PFSK-1 (cell line): ENCODE results near the gene CPVL.

Experiments used
- FOXP2 ChIP-seq: optimal IDR thresholded peaks from 2 replicates; pipeline ENCODE3; 2011; ENCODE audit warnings: borderline replicate concordance, control low read depth, inconsistent platforms; ENCODE audit not compliant: insufficient read depth; ENCODE audit errors: extremely low read length, extremely low read depth
- POLR2AphosphoS5 ChIP-seq: IDR thresholded peaks from 2 replicates; pipeline ENCODE4 v1.6.1; 2012; ENCODE audit warnings: low read depth, mild to moderate bottlenecking, control low read depth, low read length, moderate library complexity
- REST ChIP-seq, 2 experiments: IDR thresholded peaks; 2 replicates each; pipeline versions ENCODE4 v1.6.1 to v1.8.0; 2011 to 2012; ENCODE audit warnings: low read depth in 2 of 2, low read length in 2 of 2, control low read depth in 1 of 2, inconsistent platforms in 1 of 2, mild to moderate bottlenecking in 1 of 2, moderate library complexity in 1 of 2; ENCODE audit not compliant: insufficient read depth in 1 of 2
- SIN3A ChIP-seq: IDR thresholded peaks from 2 replicates; pipeline ENCODE4 v1.6.1; 2012; ENCODE audit warnings: mild to moderate bottlenecking, low read length, moderate library complexity, borderline replicate concordance; ENCODE audit not compliant: insufficient read depth
- TAF1 ChIP-seq: IDR thresholded peaks from 2 replicates; pipeline ENCODE4 v1.6.1; 2012; ENCODE audit warnings: low read length, control low read depth, borderline replicate concordance; ENCODE audit not compliant: insufficient read depth

The CPVL gene

GRCh38 chr7:29087840-29088170 is 58.5 kb downstream of the CPVL start:
- TF ChIP-seq TAF1: no peak
- TF ChIP-seq FOXP2: no peak

- TF ChIP-seq TAF1 (no peak), SIN3A (no peak), REST (IDR thresholded peaks at IDR 0.05; ENCODE audit: insufficient read depth in 1 of 2, low read depth in 2 of 2, low read length in 2 of 2) (no peak), FOXP2 (no peak), POLR2AphosphoS5 (no peak)
Observed at GRCh38 chr7:29086545-29086944, 59.8 kb downstream of the CPVL start.

- TF ChIP-seq REST (IDR thresholded peaks at IDR 0.05; ENCODE audit: insufficient read depth in 1 of 2, low read depth in 2 of 2, low read length in 2 of 2): no peak
- no peak for TF ChIP-seq POLR2AphosphoS5
Observed at GRCh38 chr7:29084832-29085231, 61.5 kb downstream of the CPVL start.

GRCh38 chr7:29080803-29081202 is 65.5 kb downstream of the CPVL start:
- TF ChIP-seq POLR2AphosphoS5 (no peak), TAF1 (no peak), FOXP2 (no peak), REST (IDR thresholded peaks at IDR 0.05; ENCODE audit: insufficient read depth in 1 of 2, low read depth in 2 of 2, low read length in 2 of 2) (no peak), SIN3A (no peak)

- TF ChIP-seq FOXP2 (no peak), REST (IDR thresholded peaks at IDR 0.05; ENCODE audit: insufficient read depth in 1 of 2, low read depth in 2 of 2, low read length in 2 of 2) (no peak), TAF1 (no peak), POLR2AphosphoS5 (no peak), SIN3A (no peak)
Observed at GRCh38 chr7:29078311-29079260, 67.8 kb downstream of the CPVL start.
